Kidney (tissue), 14 donors: ENCODE results near the gene LTA. TPM values are rescaled to one million over a fixed set of nuclear protein-coding genes. Genes with fewer than 3 reads are reported as not detected.

Source experiments
- DNase-seq, 5 donors: peaks; one replicate each; pipeline ENCODE4 v3.0.0-alpha.2; 2013 to 2020
- FAIRE-seq: peaks from 2 replicates; lab custom pipeline; 2012; peaks lifted over from hg19 to GRCh38; lab: Jason Lieb, UNC
- H3K27ac ChIP-seq, 2 donors: one replicate each; pipeline ENCODE4 v1.7.0; 2013; ENCODE audit warnings: low read depth in 2 of 2, low read length in 2 of 2, inconsistent platforms in 1 of 2
- H3K27me3 ChIP-seq: one replicate; pipeline ENCODE4 v1.7.1; 2013; ENCODE audit warnings: low read length, inconsistent platforms; ENCODE audit not compliant: control insufficient read depth, insufficient read depth
- H3K36me3 ChIP-seq, 3 donors: one replicate each; pipeline versions ENCODE4 v1.7.0 to v1.7.1; 2013; ENCODE audit warnings: low read length in 3 of 3, control low read depth in 1 of 3, inconsistent platforms in 1 of 3; ENCODE audit not compliant: insufficient read depth in 3 of 3, control insufficient read depth in 2 of 3
- H3K4me1 ChIP-seq, 3 donors: one replicate each; pipeline versions ENCODE4 v1.7.0 to v1.7.1; 2013; ENCODE audit warnings: low read length in 3 of 3, inconsistent platforms in 1 of 3, low read depth in 1 of 3; ENCODE audit not compliant: control insufficient read depth in 2 of 3, insufficient read depth in 2 of 3
- H3K4me3 ChIP-seq, 3 donors: one replicate each; pipeline versions ENCODE4 v1.7.0 to v1.8.1; 2013; ENCODE audit warnings: low read length in 3 of 3, control low read depth in 1 of 3, inconsistent platforms in 1 of 3
- H3K9ac ChIP-seq, 3 donors: one replicate each; pipeline versions ENCODE4 v1.7.0 to v1.7.1; 2013; ENCODE audit warnings: low read length in 3 of 3, control low read depth in 1 of 3, inconsistent platforms in 1 of 3
- H3K9me3 ChIP-seq, 3 donors: one replicate each; pipeline versions ENCODE4 v1.7.0 to v1.7.1; 2013; ENCODE audit warnings: low read length in 3 of 3, control low read depth in 1 of 3, inconsistent platforms in 1 of 3; ENCODE audit not compliant: control insufficient read depth in 2 of 3, insufficient read depth in 1 of 3
- intact Hi-C: fragments of 100-400 bp; cut with DNase I; formaldehyde crosslinking; loops from one replicate; pipeline ENCODE4 v1.11.1; 2022
- polyA plus RNA-seq: library from polyadenylated mRNA; stranded (reverse); fragments of 350-450 nt; fragmentation: Illumina TruSeq; extraction: RNeasy Lipid Tissue Mini Kit (QIAGEN cat#74804); gene quantifications from one replicate; pipeline ENCODE4 v1.2.3, GENCODE V29; 2014; ENCODE audit warnings: low read depth, low replicate concordance; ENCODE audit not compliant: insufficient read depth
- total RNA-seq: library from RNA; stranded (reverse); fragmentation: NEBNext Ultra II Directional; extraction: Animal tissue kit (Norgen Biotek cat#: 25700); gene quantifications from one replicate; pipeline ENCODE4 v1.2.1, GENCODE V29; 2021
- TF ChIP-seq, protein P1 (sequence below): IDR thresholded peaks from 3 replicates; pipeline ENCODE4 v1.5.1; 2012; ENCODE audit warnings: mild to moderate bottlenecking, moderate library complexity, borderline replicate concordance; ENCODE audit not compliant: insufficient read depth; ENCODE audit errors: extremely low read depth
- donor health status: control.
- donor health status: control.
- donor health status: control.
- donor health status: control.
- donor health status: control.
- donor health status: DM: yes; HTN: yes; CAD: no.
- donor health status: Normal renal cell carcinoma (clear cell type).

Gene LTA
- total and polyA plus RNA-seq, 2 donors from 2014 or later: 0.35 TPM; not detected in 1

DNA sequence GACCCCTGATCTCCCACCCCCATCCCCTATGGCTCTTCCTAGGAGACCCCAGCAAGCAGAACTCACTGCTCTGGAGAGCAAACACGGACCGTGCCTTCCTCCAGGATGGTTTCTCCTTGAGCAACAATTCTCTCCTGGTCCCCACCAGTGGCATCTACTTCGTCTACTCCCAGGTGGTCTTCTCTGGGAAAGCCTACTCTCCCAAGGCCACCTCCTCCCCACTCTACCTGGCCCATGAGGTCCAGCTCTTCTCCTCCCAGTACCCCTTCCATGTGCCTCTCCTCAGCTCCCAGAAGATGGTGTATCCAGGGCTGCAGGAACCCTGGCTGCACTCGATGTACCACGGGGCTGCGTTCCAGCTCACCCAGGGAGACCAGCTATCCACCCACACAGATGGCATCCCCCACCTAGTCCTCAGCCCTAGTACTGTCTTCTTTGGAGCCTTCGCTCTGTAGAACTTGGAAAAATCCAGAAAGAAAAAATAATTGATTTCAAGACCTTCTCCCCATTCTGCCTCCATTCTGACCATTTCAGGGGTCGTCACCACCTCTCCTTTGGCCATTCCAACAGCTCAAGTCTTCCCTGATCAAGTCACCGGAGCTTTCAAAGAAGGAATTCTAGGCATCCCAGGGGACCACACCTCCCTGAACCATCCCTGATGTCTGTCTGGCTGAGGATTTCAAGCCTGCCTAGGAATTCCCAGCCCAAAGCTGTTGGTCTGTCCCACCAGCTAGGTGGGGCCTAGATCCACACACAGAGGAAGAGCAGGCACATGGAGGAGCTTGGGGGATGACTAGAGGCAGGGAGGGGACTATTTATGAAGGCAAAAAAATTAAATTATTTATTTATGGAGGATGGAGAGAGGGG is 1.4 kb downstream of the LTA start:
- H3K9me3 ChIP-seq: no peaks in the 10 kb centered on the region
- FAIRE-seq (no peak), DNase-seq (no peak)
- intact Hi-C loops: no loop called here
- no peak overlapping the region for H3K9ac ChIP-seq
- H3K36me3 ChIP-seq: no peaks in the 10 kb centered on the region
- H3K27me3 ChIP-seq: no peaks in the 10 kb centered on the region
- H3K4me1 ChIP-seq: no peaks in the 10 kb centered on the region
- H3K27ac ChIP-seq: no peak overlapping the region
- no peak overlapping the region for H3K4me3 ChIP-seq
- TF ChIP-seq, protein P1, sequence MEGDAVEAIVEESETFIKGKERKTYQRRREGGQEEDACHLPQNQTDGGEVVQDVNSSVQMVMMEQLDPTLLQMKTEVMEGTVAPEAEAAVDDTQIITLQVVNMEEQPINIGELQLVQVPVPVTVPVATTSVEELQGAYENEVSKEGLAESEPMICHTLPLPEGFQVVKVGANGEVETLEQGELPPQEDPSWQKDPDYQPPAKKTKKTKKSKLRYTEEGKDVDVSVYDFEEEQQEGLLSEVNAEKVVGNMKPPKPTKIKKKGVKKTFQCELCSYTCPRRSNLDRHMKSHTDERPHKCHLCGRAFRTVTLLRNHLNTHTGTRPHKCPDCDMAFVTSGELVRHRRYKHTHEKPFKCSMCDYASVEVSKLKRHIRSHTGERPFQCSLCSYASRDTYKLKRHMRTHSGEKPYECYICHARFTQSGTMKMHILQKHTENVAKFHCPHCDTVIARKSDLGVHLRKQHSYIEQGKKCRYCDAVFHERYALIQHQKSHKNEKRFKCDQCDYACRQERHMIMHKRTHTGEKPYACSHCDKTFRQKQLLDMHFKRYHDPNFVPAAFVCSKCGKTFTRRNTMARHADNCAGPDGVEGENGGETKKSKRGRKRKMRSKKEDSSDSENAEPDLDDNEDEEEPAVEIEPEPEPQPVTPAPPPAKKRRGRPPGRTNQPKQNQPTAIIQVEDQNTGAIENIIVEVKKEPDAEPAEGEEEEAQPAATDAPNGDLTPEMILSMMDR: no peak

DNA sequence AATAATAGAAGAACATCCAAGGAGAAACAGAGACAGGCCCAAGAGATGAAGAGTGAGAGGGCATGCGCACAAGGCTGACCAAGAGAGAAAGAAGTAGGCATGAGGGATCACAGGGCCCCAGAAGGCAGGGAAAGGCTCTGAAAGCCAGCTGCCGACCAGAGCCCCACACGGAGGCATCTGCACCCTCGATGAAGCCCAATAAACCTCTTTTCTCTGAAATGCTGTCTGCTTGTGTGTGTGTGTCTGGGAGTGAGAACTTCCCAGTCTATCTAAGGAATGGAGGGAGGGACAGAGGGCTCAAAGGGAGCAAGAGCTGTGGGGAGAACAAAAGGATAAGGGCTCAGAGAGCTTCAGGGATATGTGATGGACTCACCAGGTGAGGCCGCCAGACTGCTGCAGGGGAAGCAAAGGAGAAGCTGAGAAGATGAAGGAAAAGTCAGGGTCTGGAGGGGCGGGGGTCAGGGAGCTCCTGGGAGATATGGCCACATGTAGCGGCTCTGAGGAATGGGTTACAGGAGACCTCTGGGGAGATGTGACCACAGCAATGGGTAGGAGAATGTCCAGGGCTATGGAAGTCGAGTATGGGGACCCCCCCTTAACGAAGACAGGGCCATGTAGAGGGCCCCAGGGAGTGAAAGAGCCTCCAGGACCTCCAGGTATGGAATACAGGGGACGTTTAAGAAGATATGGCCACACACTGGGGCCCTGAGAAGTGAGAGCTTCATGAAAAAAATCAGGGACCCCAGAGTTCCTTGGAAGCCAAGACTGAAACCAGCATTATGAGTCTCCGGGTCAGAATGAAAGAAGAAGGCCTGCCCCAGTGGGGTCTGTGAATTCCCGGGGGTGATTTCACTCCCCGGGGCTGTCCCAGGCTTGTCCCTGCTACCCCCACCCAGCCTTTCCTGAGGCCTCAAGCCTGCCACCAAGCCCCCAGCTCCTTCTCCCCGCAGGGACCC is 2.3 kb downstream of the LTA start:
- H3K27ac ChIP-seq: no peak overlapping the region

DNA sequence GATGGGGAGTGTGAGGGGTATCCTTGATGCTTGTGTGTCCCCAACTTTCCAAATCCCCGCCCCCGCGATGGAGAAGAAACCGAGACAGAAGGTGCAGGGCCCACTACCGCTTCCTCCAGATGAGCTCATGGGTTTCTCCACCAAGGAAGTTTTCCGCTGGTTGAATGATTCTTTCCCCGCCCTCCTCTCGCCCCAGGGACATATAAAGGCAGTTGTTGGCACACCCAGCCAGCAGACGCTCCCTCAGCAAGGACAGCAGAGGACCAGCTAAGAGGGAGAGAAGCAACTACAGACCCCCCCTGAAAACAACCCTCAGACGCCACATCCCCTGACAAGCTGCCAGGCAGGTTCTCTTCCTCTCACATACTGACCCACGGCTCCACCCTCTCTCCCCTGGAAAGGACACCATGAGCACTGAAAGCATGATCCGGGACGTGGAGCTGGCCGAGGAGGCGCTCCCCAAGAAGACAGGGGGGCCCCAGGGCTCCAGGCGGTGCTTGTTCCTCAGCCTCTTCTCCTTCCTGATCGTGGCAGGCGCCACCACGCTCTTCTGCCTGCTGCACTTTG is 3.3 kb downstream of the LTA start, which contains the start of gene TNF:
TSS of gene TNF (plus strand) at position 231 of the 567 bp plus-strand sequence. CDS start at position 408, 177 bp downstream.
- TF ChIP-seq, protein P1: no peak
- no peaks in the 10 kb centered on the region for H3K27me3 ChIP-seq
- H3K27ac ChIP-seq: no peak within 1 kb of the TSS
- no peaks in the 10 kb centered on the region for H3K9me3 ChIP-seq
- peaks cover 0 to 3% (median 0%) of the 10 kb centered on the region in 3 donors for H3K4me1 ChIP-seq
- intact Hi-C loops: no loop called here
- no peak within 1 kb of the TSS for H3K9ac ChIP-seq
- H3K36me3 ChIP-seq: no peaks in the 10 kb centered on the region
- DNase-seq (no peak), FAIRE-seq (no peak)
- peak within 1 kb of the TSS in 2 of 3 donors; percentile 36 to 37 for H3K4me3 ChIP-seq

More for the DNA sequence above, 2.3 kb downstream of the LTA start:
- intact Hi-C loops: no loop called here
- TF ChIP-seq, protein P1: no peak
- Histone ChIP-seq H3K27me3 (no peaks in the 10 kb centered on the region), H3K9me3 (no peaks in the 10 kb centered on the region), H3K36me3 (no peaks in the 10 kb centered on the region), H3K4me1 (no peaks in the 10 kb centered on the region), H3K9ac (no peak overlapping the region), H3K4me3 (no peak overlapping the region)
- no peak for FAIRE-seq
- no peak for DNase-seq
